ENCODE measurements around the gene FAM163B.

Gene FAM163B

DNA sequence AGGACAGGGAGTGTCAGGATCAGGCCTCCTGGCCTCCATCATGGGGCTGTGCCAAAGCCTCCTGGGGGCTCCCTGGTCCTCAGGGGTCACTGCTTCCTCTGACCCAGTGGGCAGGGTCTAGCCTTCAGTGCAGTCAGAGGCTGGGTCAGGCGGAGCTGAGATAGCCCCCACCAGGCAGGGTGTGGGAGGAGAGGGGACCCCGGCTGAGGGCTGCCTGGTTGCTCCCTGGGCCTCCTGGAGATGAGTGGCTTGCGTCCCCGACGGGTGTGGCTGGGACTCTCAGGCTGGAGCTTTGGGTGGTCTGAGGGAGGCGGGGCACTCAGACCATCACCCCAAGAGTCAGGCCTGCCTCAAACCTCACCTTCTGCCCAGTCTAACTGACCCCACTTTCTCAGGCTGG, 21.7 kb downstream of the FAM163B start:
- ChIA-PET POLR2A (no interaction called here), CTCF (interaction anchor here (1.5 kb wide), 1 partner anchor 155 kb away, joined by 3 read pairs; no protein-coding TSS in a partner anchor)
- no peak overlapping the region for H3K4me3 ChIP-seq (ENCODE audit: low read depth, low read length)
- TF ChIP-seq, protein P1, sequence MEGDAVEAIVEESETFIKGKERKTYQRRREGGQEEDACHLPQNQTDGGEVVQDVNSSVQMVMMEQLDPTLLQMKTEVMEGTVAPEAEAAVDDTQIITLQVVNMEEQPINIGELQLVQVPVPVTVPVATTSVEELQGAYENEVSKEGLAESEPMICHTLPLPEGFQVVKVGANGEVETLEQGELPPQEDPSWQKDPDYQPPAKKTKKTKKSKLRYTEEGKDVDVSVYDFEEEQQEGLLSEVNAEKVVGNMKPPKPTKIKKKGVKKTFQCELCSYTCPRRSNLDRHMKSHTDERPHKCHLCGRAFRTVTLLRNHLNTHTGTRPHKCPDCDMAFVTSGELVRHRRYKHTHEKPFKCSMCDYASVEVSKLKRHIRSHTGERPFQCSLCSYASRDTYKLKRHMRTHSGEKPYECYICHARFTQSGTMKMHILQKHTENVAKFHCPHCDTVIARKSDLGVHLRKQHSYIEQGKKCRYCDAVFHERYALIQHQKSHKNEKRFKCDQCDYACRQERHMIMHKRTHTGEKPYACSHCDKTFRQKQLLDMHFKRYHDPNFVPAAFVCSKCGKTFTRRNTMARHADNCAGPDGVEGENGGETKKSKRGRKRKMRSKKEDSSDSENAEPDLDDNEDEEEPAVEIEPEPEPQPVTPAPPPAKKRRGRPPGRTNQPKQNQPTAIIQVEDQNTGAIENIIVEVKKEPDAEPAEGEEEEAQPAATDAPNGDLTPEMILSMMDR (IDR thresholded peaks at IDR 0.05; ENCODE audit: insufficient read depth, low read length, missing control alignments), result no peak
- no peak for DNase-seq (ENCODE audit: low read depth, low spot score)

GRCh38 chr9:133587051-133587450, 22.1 kb downstream of the FAM163B start:
- DNase-seq (ENCODE audit: low read depth, low spot score), result no peak
- ChIA-PET POLR2A (no interaction called here), CTCF (interaction anchor here (1.5 kb wide), 1 partner anchor 156 kb away, joined by 3 read pairs; no protein-coding TSS in a partner anchor)
- no peak overlapping the region for H3K4me3 ChIP-seq (ENCODE audit: low read depth, low read length)
- TF ChIP-seq, protein P1 (IDR thresholded peaks at IDR 0.05; ENCODE audit: insufficient read depth, low read length, missing control alignments), result no peak

GRCh38 chr9:133585481-133586351, 23.5 kb downstream of the FAM163B start:
- DNase-seq (ENCODE audit: low read depth, low spot score), result no peak
- H3K4me3 ChIP-seq (ENCODE audit: low read depth, low read length), result no peak overlapping the region
- TF ChIP-seq, protein P1 (IDR thresholded peaks at IDR 0.05; ENCODE audit: insufficient read depth, low read length, missing control alignments), result no peak
- CTCF ChIA-PET, result interaction anchor here (1.5 kb wide), 1 partner anchor 157 kb away, joined by 5 read pairs; no protein-coding TSS in a partner anchor
- POLR2A ChIA-PET, result no interaction called here

DNA sequence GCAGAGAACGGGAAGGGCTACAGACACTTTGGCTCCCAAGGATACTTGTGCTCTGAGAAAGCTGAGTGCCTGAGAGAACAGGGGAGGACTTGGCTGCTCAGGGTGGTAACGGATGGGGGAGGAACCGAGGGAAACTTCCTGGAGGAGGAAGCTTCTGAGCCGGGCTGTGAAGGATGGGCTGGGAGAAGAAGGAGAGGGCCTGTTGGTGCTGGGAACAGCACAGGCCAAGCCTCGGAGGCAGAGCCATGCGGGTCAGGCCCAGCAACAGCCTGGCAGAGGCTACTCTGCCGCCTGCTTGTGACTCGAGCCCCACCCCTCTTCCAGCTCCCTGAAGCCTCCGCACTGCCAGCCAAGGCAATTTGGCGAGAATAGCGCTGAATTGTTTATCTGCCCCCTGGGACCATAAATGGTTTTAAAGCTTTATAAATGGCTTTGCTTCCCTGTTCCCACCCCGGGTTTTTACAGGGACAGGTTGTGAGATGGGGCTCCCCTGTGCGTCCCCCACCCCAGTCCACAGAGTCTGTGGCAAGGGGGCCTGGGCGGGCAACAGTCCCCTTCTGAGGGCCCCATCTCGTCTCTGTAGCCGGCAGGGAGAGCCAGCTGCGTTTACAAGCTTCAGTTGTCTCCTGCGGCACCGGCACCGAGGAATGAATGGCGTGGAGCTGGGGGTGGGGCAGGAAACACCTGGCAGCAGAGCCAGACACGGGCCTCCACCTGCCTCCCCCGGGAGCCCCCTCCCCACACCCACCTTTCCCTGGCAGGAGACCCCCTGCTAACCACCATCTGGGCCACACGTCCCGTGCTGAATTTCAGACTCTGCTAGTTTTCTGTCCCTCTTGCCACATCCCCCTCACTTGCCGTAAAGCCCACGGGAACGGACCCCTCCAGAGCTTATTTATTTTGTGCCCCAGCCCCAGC, 24.4 kb downstream of the FAM163B start:
- CTCF ChIA-PET, result interaction anchor here (1.5 kb wide), 1 partner anchor 158 kb away, joined by 5 read pairs; no protein-coding TSS in a partner anchor

DNA sequence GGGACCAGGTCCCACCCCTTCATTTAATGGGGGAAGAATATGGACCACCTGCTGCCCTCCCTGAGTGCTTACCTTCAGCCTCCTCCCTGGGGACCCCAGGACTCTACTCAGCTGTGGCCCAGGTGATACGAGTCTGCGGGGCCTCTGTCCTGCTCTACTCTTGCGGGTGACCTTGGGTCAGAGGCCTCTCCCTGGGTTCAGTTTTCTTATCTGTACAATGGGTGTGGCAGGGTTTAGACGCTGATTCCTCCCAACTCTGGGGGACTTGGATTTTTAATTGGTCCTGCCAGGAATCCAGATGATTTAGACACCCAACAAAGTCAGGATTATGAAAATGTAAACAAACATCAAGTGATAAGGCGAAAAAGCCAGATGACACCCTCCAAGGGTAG, 25.0 kb downstream of the FAM163B start:
- POLR2A ChIA-PET, result no interaction called here
- CTCF ChIA-PET, result interaction anchor here (1.5 kb wide), 1 partner anchor 159 kb away, joined by 5 read pairs; no protein-coding TSS in a partner anchor
- H3K4me3 ChIP-seq (ENCODE audit: low read depth, low read length), result no peak overlapping the region
- DNase-seq (ENCODE audit: low read depth, low spot score), result no peak
- TF ChIP-seq, protein P1 (IDR thresholded peaks at IDR 0.05; ENCODE audit: insufficient read depth, low read length, missing control alignments), result no peak

More for the DNA sequence above, 24.4 kb downstream of the FAM163B start:
- no peak for DNase-seq (ENCODE audit: low read depth, low spot score)
- H3K4me3 ChIP-seq (ENCODE audit: low read depth, low read length), result no peak overlapping the region
- TF ChIP-seq, protein P1 (IDR thresholded peaks at IDR 0.05; ENCODE audit: insufficient read depth, low read length, missing control alignments), result no peak
- POLR2A ChIA-PET, result no interaction called here

Data from AG04449 (cell line).